ENCODE measurements around the gene EVC2.

DNA sequence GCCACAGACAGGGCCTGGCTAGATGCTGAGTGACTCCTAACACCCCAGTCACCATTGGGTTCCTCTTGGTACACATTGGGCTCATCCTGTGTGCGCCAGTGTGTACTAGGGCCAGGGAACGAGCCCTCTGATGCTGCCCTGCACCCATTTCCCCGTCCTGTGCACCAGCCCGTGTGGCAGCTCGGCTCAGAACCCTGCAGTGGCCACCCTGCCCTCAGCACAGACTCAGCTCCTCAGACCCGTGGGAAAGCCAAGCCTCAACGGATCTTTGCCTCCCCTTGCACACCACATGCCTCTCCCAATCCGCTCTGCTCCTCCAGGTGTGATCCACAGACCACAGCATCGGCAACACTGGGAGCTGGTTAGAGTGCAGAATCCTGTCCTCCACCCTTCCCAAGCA is 41.2 kb upstream of the EVC2 start:
- TF ChIP-seq, protein P1, sequence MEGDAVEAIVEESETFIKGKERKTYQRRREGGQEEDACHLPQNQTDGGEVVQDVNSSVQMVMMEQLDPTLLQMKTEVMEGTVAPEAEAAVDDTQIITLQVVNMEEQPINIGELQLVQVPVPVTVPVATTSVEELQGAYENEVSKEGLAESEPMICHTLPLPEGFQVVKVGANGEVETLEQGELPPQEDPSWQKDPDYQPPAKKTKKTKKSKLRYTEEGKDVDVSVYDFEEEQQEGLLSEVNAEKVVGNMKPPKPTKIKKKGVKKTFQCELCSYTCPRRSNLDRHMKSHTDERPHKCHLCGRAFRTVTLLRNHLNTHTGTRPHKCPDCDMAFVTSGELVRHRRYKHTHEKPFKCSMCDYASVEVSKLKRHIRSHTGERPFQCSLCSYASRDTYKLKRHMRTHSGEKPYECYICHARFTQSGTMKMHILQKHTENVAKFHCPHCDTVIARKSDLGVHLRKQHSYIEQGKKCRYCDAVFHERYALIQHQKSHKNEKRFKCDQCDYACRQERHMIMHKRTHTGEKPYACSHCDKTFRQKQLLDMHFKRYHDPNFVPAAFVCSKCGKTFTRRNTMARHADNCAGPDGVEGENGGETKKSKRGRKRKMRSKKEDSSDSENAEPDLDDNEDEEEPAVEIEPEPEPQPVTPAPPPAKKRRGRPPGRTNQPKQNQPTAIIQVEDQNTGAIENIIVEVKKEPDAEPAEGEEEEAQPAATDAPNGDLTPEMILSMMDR (IDR thresholded peaks at IDR 0.05; ENCODE audit: low read depth, low read length) = no peak
- no peak for TF ChIP-seq EZH2phosphoT487 (IDR thresholded peaks at IDR 0.05; ENCODE audit: low read depth)

All from OCI-LY3 (cell line).